Caco-2 (cell line): Measurements from ENCODE around the gene TAGLN. TPM values are rescaled to one million over a fixed set of nuclear protein-coding genes. Genes with fewer than 3 reads are reported as not detected.

Source experiments
- BruUV-seq: library from RNA; stranded (reverse); fragments of 400-500 nt; replicated peaks from 2 replicates; lab custom pipeline; 2021; lab: Mats Ljungman, UMichigan
- CTCF ChIA-PET: fragments of 300-600 bp; sonication (Branson Sonifier 250); formaldehyde crosslinking; loops from one replicate; lab custom pipeline; 2022; ENCODE audit warnings: antibody characterized with exemption; lab: Charles Lee
- POLR2A ChIA-PET: fragments of 300-600 bp; sonication (Branson Sonifier 250); formaldehyde crosslinking; loops from one replicate; lab custom pipeline; 2022; ENCODE audit warnings: antibody characterized with exemption; lab: Charles Lee
- DNase-seq, 2 experiments: peaks; one replicate each; pipeline versions ENCODE4 v3.0.0 to v3.0.0-alpha.2; 2020 to 2022
- H3K27me3 ChIP-seq: replicated peaks from 2 replicates; pipeline ENCODE4 v1.6.0; 2011; ENCODE audit warnings: low read length; ENCODE audit not compliant: control insufficient read depth, insufficient read depth
- H3K36me3 ChIP-seq: 2 replicates; pipeline ENCODE4 v1.5.1; 2011; ENCODE audit warnings: low read length; ENCODE audit not compliant: control insufficient read depth, insufficient read depth
- H3K4me1 ChIP-seq: fragments of 250-450 bp; sonication (Bioruptor Pico); 2 replicates; pipeline ENCODE4 v1.5.1; 2020; ENCODE audit warnings: mild to moderate bottlenecking
- H3K4me3 ChIP-seq: 2 replicates; pipeline ENCODE4 v1.5.1; 2011; ENCODE audit warnings: low read depth, mild to moderate bottlenecking, control low read depth, low read length
- H3K9me3 ChIP-seq: fragments of 250-450 bp; sonication (Bioruptor Pico); 2 replicates; pipeline ENCODE4 v1.5.1; 2020; ENCODE audit warnings: mild to moderate bottlenecking, moderate library complexity
- H3K27ac Mint-ChIP-seq: one replicate; pipeline ENCODE4 v1.8.0; 2022; ENCODE audit warnings: mixed read lengths; ENCODE audit not compliant: unreplicated experiment
- H3K27me3 Mint-ChIP-seq: one replicate; pipeline ENCODE4 v1.8.0; 2022; ENCODE audit warnings: mixed read lengths; ENCODE audit not compliant: insufficient read depth, unreplicated experiment
- H3K36me3 Mint-ChIP-seq: one replicate; pipeline ENCODE4 v1.8.0; 2022; ENCODE audit warnings: mild to moderate bottlenecking, mixed read lengths; ENCODE audit not compliant: insufficient read depth, unreplicated experiment
- H3K4me1 Mint-ChIP-seq: one replicate; pipeline ENCODE4 v1.8.0; 2022; ENCODE audit warnings: low read depth, mixed read lengths; ENCODE audit not compliant: unreplicated experiment
- H3K4me3 Mint-ChIP-seq: one replicate; pipeline ENCODE4 v1.8.0; 2022; ENCODE audit warnings: mild to moderate bottlenecking, moderate library complexity, mixed read lengths; ENCODE audit not compliant: unreplicated experiment
- H3K9me3 Mint-ChIP-seq: one replicate; pipeline ENCODE4 v1.8.0; 2022; ENCODE audit warnings: mixed read lengths; ENCODE audit not compliant: unreplicated experiment
- intact Hi-C: fragments of 100-400 bp; cut with micrococcal nuclease; formaldehyde crosslinking; loops from one replicate; pipeline ENCODE4 v1.10.0; 2022; ENCODE audit not compliant: unreplicated experiment
- total RNA-seq: library from RNA; stranded (reverse); gene quantifications from 2 replicates; pipeline ENCODE4 v1.2.3, GENCODE V29; 2022
- TF ChIP-seq, protein P1 (sequence below), 2 experiments: fragments of 200-600 bp in 1 of 2; IDR thresholded peaks; 1 replicate in 1 of 2; 2 replicates in 1 of 2; pipeline versions ENCODE4 v1.5.1 to v1.8.0; 2011 to 2022; ENCODE audit warnings: antibody characterized with exemption in 1 of 2, control low read depth in 1 of 2, inconsistent platforms in 1 of 2, low read depth in 1 of 2, low read length in 1 of 2, mild to moderate bottlenecking in 1 of 2, moderate library complexity in 1 of 2; ENCODE audit not compliant: insufficient read depth in 1 of 2, severe bottlenecking in 1 of 2, unreplicated experiment in 1 of 2

TAGLN gene
- total RNA-seq, 1 experiment from 2014 or later: 303 TPM

DNA sequence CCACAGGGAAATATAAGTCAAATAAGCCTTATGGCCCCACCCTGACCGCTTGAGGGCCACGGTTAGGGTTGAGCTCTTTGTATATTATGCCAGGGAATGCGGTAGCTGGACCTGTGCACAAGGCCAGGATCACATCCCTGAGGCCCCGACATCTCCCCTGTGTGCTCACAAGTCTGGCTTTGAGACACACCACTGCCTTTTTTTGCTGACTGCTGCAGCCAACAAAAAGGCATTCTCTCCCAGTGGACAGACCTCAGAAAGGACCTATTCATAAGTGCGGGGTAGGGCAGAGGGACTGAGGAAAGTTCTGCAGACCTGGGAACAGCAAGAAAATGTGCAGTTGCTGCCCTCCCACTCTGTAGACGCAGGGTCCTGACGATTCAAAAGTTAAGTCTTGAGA is 24.1 kb upstream of the TAGLN start:
- ChIA-PET POLR2A (no interaction called here), CTCF (no interaction called here)
- intact Hi-C loops: no loop called here
- no peaks in the 10 kb centered on the region for H3K9me3 Mint-ChIP-seq
- Histone ChIP-seq H3K4me1 (peaks cover 35% of the 10 kb centered on the region), H3K36me3 (no peaks in the 10 kb centered on the region), H3K4me3 (no peak overlapping the region), H3K27me3 (no peaks in the 10 kb centered on the region), H3K9me3 (no peaks in the 10 kb centered on the region)
- no peaks in the 10 kb centered on the region for H3K27me3 Mint-ChIP-seq
- DNase-seq: no peak
- no peak overlapping the region for H3K4me3 Mint-ChIP-seq
- H3K36me3 Mint-ChIP-seq: peaks cover 75% of the 10 kb centered on the region
- no TSS peak for BruUV-seq
- H3K4me1 Mint-ChIP-seq: peaks cover 18% of the 10 kb centered on the region
- no peak overlapping the region for H3K27ac Mint-ChIP-seq
- TF ChIP-seq, protein P1, sequence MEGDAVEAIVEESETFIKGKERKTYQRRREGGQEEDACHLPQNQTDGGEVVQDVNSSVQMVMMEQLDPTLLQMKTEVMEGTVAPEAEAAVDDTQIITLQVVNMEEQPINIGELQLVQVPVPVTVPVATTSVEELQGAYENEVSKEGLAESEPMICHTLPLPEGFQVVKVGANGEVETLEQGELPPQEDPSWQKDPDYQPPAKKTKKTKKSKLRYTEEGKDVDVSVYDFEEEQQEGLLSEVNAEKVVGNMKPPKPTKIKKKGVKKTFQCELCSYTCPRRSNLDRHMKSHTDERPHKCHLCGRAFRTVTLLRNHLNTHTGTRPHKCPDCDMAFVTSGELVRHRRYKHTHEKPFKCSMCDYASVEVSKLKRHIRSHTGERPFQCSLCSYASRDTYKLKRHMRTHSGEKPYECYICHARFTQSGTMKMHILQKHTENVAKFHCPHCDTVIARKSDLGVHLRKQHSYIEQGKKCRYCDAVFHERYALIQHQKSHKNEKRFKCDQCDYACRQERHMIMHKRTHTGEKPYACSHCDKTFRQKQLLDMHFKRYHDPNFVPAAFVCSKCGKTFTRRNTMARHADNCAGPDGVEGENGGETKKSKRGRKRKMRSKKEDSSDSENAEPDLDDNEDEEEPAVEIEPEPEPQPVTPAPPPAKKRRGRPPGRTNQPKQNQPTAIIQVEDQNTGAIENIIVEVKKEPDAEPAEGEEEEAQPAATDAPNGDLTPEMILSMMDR (IDR thresholded peaks at IDR 0.05; ENCODE audit: insufficient read depth in 1 of 2, low read depth in 1 of 2, low read length in 1 of 2, severe bottlenecking in 1 of 2, unreplicated experiment in 1 of 2): no peak

- Mint-ChIP-seq H3K4me1 (peaks cover 23% of the 10 kb centered on the region), H3K27ac (no peak overlapping the region), H3K36me3 (peaks cover 72% of the 10 kb centered on the region), H3K4me3 (no peak overlapping the region), H3K27me3 (no peaks in the 10 kb centered on the region), H3K9me3 (no peaks in the 10 kb centered on the region)
- ChIA-PET POLR2A (no interaction called here), CTCF (no interaction called here)
- TF ChIP-seq, protein P1 (IDR thresholded peaks at IDR 0.05; ENCODE audit: insufficient read depth in 1 of 2, low read depth in 1 of 2, low read length in 1 of 2, severe bottlenecking in 1 of 2, unreplicated experiment in 1 of 2): no peak
- Histone ChIP-seq H3K27me3 (no peaks in the 10 kb centered on the region), H3K36me3 (no peaks in the 10 kb centered on the region), H3K9me3 (no peaks in the 10 kb centered on the region), H3K4me3 (no peak overlapping the region), H3K4me1 (peaks cover 39% of the 10 kb centered on the region)
- BruUV-seq: no TSS peak
- DNase-seq: no peak
- intact Hi-C loops: no loop called here
Observed at GRCh38 chr11:117175781-117176180, 23.4 kb upstream of the TAGLN start.

DNA sequence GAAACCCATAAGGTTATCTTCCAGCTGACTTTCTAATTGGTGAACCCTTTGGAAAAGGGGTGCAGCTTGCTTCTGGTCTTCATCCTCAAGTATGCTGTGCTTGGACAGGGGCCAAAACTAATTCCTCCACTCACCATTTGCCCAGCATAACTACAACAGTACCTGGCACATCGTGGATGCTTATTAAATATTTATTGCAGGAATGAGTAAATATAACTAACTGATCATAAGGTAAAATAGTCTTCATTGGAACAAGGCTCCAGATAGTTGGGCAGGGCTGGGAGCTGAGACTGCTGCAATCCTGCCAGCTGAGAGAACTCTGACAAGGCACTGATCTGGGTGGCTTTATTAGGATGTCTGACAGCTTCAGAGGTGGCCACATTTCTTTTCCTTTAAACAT is 23.0 kb upstream of the TAGLN start:
- H3K9me3 Mint-ChIP-seq: no peaks in the 10 kb centered on the region
- Histone ChIP-seq H3K27me3 (no peaks in the 10 kb centered on the region), H3K4me1 (peaks cover 35% of the 10 kb centered on the region), H3K4me3 (no peak overlapping the region), H3K36me3 (no peaks in the 10 kb centered on the region), H3K9me3 (no peaks in the 10 kb centered on the region)
- ChIA-PET POLR2A (no interaction called here), CTCF (no interaction called here)
- no peak overlapping the region for H3K4me3 Mint-ChIP-seq
- peaks cover 23% of the 10 kb centered on the region for H3K4me1 Mint-ChIP-seq
- BruUV-seq: no TSS peak
- intact Hi-C loops: no loop called here
- no peak for DNase-seq
- H3K27me3 Mint-ChIP-seq: no peaks in the 10 kb centered on the region
- H3K36me3 Mint-ChIP-seq: peaks cover 72% of the 10 kb centered on the region
- TF ChIP-seq, protein P1 (IDR thresholded peaks at IDR 0.05; ENCODE audit: insufficient read depth in 1 of 2, low read depth in 1 of 2, low read length in 1 of 2, severe bottlenecking in 1 of 2, unreplicated experiment in 1 of 2): no peak
- no peak overlapping the region for H3K27ac Mint-ChIP-seq
